ENCODE data around the gene AP3B2.

The AP3B2 gene

GRCh38 chr15:82709421-82710207 is at the start of gene AP3B2:
Gene AP3B2 (minus strand): TSS chr15:82709875. CDS start chr15:82709706, 169 bp downstream.
- Histone ChIP-seq H3K9me2 (replicated peaks; ENCODE audit: insufficient read depth, low read length) (no peaks in the 10 kb centered on the region), H3K9me3 (replicated peaks; ENCODE audit: insufficient read depth, low read length) (no peaks in the 10 kb centered on the region), H3K4me2 (ENCODE audit: low read depth, low read length) (peak within 1 kb of the TSS; percentile 97), H2AFZ (ENCODE audit: low read length) (peak within 1 kb of the TSS; percentile 88), H3F3A (ENCODE audit: insufficient read depth, low read length) (no peaks in the 10 kb centered on the region), H3K79me2 (ENCODE audit: low read length) (no peaks in the 10 kb centered on the region), H3K27ac (ENCODE audit: low read length) (no peak within 1 kb of the TSS), H4K20me1 (ENCODE audit: insufficient read depth, low read length) (no peaks in the 10 kb centered on the region), H3K4me1 (ENCODE audit: low read length) (peaks cover 3% of the 10 kb centered on the region; the same call in 1 of the 2 replicates), H3K27me3 (replicated peaks; ENCODE audit: insufficient read depth, low read length) (0 out of 2 replicates have a peak, but pooled peaks cover 6% of the 10 kb centered on the region), H3K9ac (ENCODE audit: low read length) (no peak within 1 kb of the TSS), H3K36me3 (replicated peaks; ENCODE audit: insufficient read depth, low read length) (no peaks in the 10 kb centered on the region), H3K4me3 (ENCODE audit: low read length) (peak within 1 kb of the TSS; percentile 80)
- TF ChIP-seq EZH2 (optimal IDR thresholded peaks at IDR 0.05; ENCODE audit: low read depth, low read length) = no peak
- TF ChIP-seq EZH2phosphoT487 (IDR thresholded peaks at IDR 0.05; ENCODE audit: low read length) = no peak
- TF ChIP-seq, protein P1, sequence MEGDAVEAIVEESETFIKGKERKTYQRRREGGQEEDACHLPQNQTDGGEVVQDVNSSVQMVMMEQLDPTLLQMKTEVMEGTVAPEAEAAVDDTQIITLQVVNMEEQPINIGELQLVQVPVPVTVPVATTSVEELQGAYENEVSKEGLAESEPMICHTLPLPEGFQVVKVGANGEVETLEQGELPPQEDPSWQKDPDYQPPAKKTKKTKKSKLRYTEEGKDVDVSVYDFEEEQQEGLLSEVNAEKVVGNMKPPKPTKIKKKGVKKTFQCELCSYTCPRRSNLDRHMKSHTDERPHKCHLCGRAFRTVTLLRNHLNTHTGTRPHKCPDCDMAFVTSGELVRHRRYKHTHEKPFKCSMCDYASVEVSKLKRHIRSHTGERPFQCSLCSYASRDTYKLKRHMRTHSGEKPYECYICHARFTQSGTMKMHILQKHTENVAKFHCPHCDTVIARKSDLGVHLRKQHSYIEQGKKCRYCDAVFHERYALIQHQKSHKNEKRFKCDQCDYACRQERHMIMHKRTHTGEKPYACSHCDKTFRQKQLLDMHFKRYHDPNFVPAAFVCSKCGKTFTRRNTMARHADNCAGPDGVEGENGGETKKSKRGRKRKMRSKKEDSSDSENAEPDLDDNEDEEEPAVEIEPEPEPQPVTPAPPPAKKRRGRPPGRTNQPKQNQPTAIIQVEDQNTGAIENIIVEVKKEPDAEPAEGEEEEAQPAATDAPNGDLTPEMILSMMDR (IDR thresholded peaks at IDR 0.05; ENCODE audit: low read length) = no peak
- DNase-seq = peak; percentile 77

GRCh38 chr15:82751308-82751707 is 41.6 kb upstream of the AP3B2 start:
- Histone ChIP-seq H3K36me3 (replicated peaks; ENCODE audit: insufficient read depth, low read length) (peaks cover 9% of the 10 kb centered on the region; the same call in 1 of the 2 replicates), H3F3A (ENCODE audit: insufficient read depth, low read length) (peaks cover 19% of the 10 kb centered on the region; the same call in 1 of the 2 replicates), H3K27ac (ENCODE audit: low read length) (peak overlapping the region; percentile 78; the same call in 1 of the 2 replicates)

DNA sequence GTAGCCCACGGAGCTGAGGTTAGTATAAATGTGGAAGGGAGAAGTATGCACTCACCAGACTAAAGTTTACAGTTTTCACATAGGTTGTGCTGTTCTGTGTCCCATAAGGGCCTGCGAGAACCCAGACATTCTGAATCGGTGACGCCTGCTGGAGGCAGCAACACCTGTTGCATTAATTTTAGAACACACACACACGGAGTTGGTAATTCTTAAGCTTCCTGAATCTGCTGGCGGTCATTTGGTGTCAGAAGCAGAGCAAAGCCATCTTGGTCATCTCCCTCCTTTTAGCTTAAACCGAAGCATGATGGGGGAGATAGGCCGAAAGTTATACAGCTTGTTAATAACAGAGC is 41.1 kb upstream of the AP3B2 start:
- peaks cover 9% of the 10 kb centered on the region for H3K4me1 ChIP-seq (ENCODE audit: low read length)
- H2AFZ ChIP-seq (ENCODE audit: low read length) = peak overlapping the region; percentile 83
- no peaks in the 10 kb centered on the region for H3K9me3 ChIP-seq (replicated peaks; ENCODE audit: insufficient read depth, low read length)
- no peaks in the 10 kb centered on the region for H3K27me3 ChIP-seq (replicated peaks; ENCODE audit: insufficient read depth, low read length)
- peak overlapping the region; percentile 78 for H3K27ac ChIP-seq (ENCODE audit: low read length)
- H3K9ac ChIP-seq (ENCODE audit: low read length) = peak overlapping the region; percentile 86
- peak; percentile 62 for DNase-seq
- H3K79me2 ChIP-seq (ENCODE audit: low read length) = peaks cover 64% of the 10 kb centered on the region
- H3F3A ChIP-seq (ENCODE audit: insufficient read depth, low read length) = peaks cover 19% of the 10 kb centered on the region; the same call in 1 of the 2 replicates
- peak overlapping the region; percentile 80 for H3K4me2 ChIP-seq (ENCODE audit: low read depth, low read length)
- no peaks in the 10 kb centered on the region for H3K9me2 ChIP-seq (replicated peaks; ENCODE audit: insufficient read depth, low read length)
- no peaks in the 10 kb centered on the region; the same call in 1 of the 2 replicates for H4K20me1 ChIP-seq (ENCODE audit: insufficient read depth, low read length)
- H3K36me3 ChIP-seq (replicated peaks; ENCODE audit: insufficient read depth, low read length) = peaks cover 9% of the 10 kb centered on the region; the same call in 1 of the 2 replicates
- no peak for TF ChIP-seq EZH2phosphoT487 (IDR thresholded peaks at IDR 0.05; ENCODE audit: low read length)
- TF ChIP-seq, protein P1 (IDR thresholded peaks at IDR 0.05; ENCODE audit: low read length) = peak; percentile 25
- peak overlapping the region; percentile 87 for H3K4me3 ChIP-seq (ENCODE audit: low read length)

More at GRCh38 chr15:82751308-82751707, 41.6 kb upstream of the AP3B2 start:
- no peaks in the 10 kb centered on the region; the same call in 1 of the 2 replicates for H4K20me1 ChIP-seq (ENCODE audit: insufficient read depth, low read length)
- H2AFZ ChIP-seq (ENCODE audit: low read length) = 0 out of 2 replicates have a peak overlapping the region, but pooled peaks have one; percentile 7
- H3K9ac ChIP-seq (ENCODE audit: low read length) = peak overlapping the region; percentile 86
- H3K9me2 ChIP-seq (replicated peaks; ENCODE audit: insufficient read depth, low read length) = no peaks in the 10 kb centered on the region
- H3K4me1 ChIP-seq (ENCODE audit: low read length) = peaks cover 9% of the 10 kb centered on the region
- no peak for DNase-seq
- H3K4me2 ChIP-seq (ENCODE audit: low read depth, low read length) = peak overlapping the region; percentile 80
- H3K9me3 ChIP-seq (replicated peaks; ENCODE audit: insufficient read depth, low read length) = no peaks in the 10 kb centered on the region
- H3K4me3 ChIP-seq (ENCODE audit: low read length) = peak overlapping the region; percentile 87
- no peaks in the 10 kb centered on the region for H3K27me3 ChIP-seq (replicated peaks; ENCODE audit: insufficient read depth, low read length)
- H3K79me2 ChIP-seq (ENCODE audit: low read length) = peaks cover 69% of the 10 kb centered on the region
- no peak for TF ChIP-seq EZH2 (optimal IDR thresholded peaks at IDR 0.05; ENCODE audit: low read depth, low read length)
- TF ChIP-seq, protein P1 (IDR thresholded peaks at IDR 0.05; ENCODE audit: low read length) = no peak
- TF ChIP-seq EZH2phosphoT487 (IDR thresholded peaks at IDR 0.05; ENCODE audit: low read length) = no peak

Measured in MM.1S (cell line).